IPS DF 4.7 (cell line): ENCODE measurements around the gene MTMR3.

Experiments used
- DNase-seq: peaks from one replicate; pipeline ENCODE4 v3.0.0-alpha.2; 2013; ENCODE audit warnings: low spot score; ENCODE audit errors: extremely low read depth

The MTMR3 gene

GRCh38 chr22:30025221-30025620 lies 142.2 kb downstream of the MTMR3 start:
- DNase-seq, result no peak

GRCh38 chr22:30026756-30027155 lies 143.8 kb downstream of the MTMR3 start:
- DNase-seq, result no peak

GRCh38 chr22:30027169-30027568 lies 144.2 kb downstream of the MTMR3 start:
- no peak for DNase-seq

GRCh38 chr22:30027791-30028190 lies 144.8 kb downstream of the MTMR3 start:
- DNase-seq, result no peak

GRCh38 chr22:30028731-30029130 lies 145.8 kb downstream of the MTMR3 start:
- DNase-seq, result no peak

- DNase-seq, result no peak
These were observed 146.5 kb downstream of the MTMR3 start for GRCh38 chr22:30029512-30029911.

GRCh38 chr22:30030329-30030728 lies 147.4 kb downstream of the MTMR3 start:
- no peak for DNase-seq

- DNase-seq, result no peak
These were observed 148.4 kb downstream of the MTMR3 start for GRCh38 chr22:30031328-30031727.

GRCh38 chr22:30031764-30032455 lies 148.9 kb downstream of the MTMR3 start:
- no peak for DNase-seq

- no peak for DNase-seq
These were observed 150.2 kb downstream of the MTMR3 start for GRCh38 chr22:30033137-30033536.

- no peak for DNase-seq
These were observed 150.9 kb downstream of the MTMR3 start for GRCh38 chr22:30033901-30034300.

- no peak for DNase-seq
These were observed 153.7 kb downstream of the MTMR3 start for GRCh38 chr22:30036656-30037055.

GRCh38 chr22:30038219-30038618 lies 155.2 kb downstream of the MTMR3 start:
- DNase-seq, result no peak

GRCh38 chr22:30040499-30041260 lies 157.7 kb downstream of the MTMR3 start:
- DNase-seq, result no peak

GRCh38 chr22:30041475-30041874 lies 158.5 kb downstream of the MTMR3 start:
- DNase-seq, result no peak

- no peak for DNase-seq
These were observed 158.9 kb downstream of the MTMR3 start for GRCh38 chr22:30041881-30042280.

- DNase-seq, result no peak
These were observed 160.2 kb downstream of the MTMR3 start for GRCh38 chr22:30043161-30043560.

- no peak for DNase-seq
These were observed 161.4 kb downstream of the MTMR3 start for GRCh38 chr22:30044369-30044768.

GRCh38 chr22:30044881-30045493 lies 162.0 kb downstream of the MTMR3 start:
- no peak for DNase-seq

GRCh38 chr22:30045494-30045887 lies 162.5 kb downstream of the MTMR3 start:
- no peak for DNase-seq

- no peak for DNase-seq
These were observed 163.1 kb downstream of the MTMR3 start for GRCh38 chr22:30045901-30046715.
